Measurements from ENCODE around the gene TBP.

The TBP gene

DNA sequence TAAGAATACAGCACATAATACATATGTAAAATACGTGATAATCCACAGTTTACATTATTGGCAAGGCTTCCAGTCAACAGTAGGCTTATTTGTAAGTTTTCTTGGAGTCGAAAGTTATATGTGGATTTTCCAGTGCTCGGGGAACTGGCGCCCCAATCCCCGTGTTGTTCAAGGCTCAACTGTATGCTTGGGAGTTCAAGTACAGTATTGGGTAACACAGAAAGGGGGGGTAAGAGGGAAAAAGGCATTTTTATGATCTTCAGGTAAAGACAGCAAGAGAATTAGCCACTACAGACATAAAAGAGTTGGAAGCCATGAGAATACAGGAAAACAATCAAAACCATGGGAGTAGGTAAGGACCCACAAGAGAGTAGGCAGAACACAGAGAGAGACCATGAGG is 17.5 kb upstream of the TBP start:
- DNase-seq: no peak

- DNase-seq: no peak
Measured at GRCh38 chr6:170537329-170537728, 16.8 kb upstream of the TBP start.

GRCh38 chr6:170542031-170542719 is 12.0 kb upstream of the TBP start:
- no peak for DNase-seq

DNA sequence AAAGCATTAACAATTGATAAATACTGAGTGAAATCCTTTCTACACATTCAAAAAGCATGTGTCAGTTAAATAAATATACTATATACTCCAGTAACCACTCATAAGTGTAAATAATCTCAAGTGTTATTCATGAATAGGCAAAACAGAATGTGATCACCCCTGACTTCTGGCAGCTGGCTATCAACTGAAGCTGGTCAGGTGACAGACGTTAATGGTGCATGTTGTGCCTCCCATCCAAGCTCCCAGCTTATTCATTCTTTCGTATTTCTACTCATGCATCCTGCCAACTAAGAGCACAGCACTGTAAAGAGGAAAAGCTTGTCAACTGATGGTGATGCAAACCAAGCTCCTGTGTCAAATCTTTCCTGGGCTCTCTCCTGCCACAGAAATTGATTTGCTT is 8.8 kb upstream of the TBP start:
- no peak for DNase-seq

DNA sequence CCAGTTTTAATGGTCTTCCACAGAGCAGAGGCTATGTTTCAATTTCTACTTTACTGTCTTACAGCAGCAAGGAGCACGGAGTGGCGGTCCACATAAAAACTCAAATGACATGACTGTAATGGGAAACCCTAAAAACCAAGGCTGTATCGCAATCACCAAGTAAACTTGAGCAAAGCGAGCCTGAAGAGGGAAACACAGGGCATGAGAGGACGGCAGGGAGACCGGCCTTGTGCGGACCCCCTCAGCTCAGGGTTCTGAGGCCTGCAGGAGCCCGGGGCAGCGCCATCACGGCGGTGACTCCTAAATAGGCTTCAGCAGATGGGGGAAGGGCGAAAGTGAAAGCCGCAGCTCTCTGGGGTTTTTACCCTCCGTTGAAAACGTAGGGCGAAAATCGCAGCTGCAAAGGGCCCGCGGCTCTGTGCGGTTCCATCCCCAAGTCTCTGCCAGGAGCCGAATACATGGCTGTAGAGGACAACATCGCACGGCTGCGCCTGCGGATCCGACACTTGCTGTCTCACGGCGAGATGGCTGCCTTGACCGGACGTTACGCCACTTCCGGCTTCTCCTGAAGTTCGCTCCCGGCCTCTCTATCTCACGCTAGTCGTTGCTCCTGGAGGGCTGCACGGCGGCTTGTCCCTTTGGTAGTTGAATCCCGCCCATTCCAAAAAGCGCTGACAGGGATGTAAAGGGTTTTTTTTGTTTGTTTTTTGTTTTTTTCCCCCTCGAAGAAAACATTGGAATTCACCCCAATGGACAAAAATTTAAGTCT is 1.2 kb upstream of the TBP start, which contains the start of gene PSMB1:
Gene PSMB1 (minus strand): TSS at position 543 of the 769 bp plus-strand sequence. CDS start 65 bp downstream, at position 478.
- peak; percentile 97 for DNase-seq

GRCh38 chr6:170553534-170554012 is 596 bp upstream of the TBP start:
- DNase-seq: peak; percentile 66

DNA sequence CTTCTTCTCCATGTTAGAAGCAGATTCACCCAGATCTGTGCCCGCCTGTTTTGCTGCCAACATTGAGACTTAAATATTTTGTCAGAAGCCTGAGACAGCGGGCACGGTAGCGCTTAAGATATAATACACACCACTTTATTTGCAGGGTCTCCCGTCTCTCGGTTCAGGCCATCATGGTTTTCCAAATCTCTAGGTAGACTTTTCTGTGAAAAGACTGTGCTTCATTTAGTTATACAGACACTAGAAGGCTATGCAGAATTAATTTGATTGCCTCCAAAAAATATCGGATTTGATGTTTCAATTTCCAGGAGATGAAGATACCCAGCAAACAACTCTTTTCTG is 598 bp downstream of the TBP start:
- DNase-seq: no peak

DNA sequence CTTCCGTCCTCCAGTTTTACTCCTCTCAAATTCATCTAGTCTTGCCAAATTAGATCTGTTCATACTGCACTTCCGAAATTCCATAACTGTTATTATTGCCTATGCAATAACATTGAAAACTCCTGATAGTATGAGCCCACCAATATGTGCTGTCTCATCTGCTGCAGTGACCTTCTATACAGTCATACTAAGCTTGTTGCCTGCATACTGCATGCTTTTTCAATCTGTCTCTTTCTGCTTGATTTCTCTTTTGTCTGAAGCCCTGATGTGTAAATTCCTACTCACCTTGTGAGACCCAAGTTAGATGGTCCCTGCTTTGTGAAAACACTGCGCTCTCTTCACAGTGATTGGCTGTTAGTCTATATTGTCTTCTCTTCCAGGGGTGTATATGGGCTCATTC is 1.1 kb downstream of the TBP start:
- DNase-seq: no peak

GRCh38 chr6:170561555-170561954 is 7.4 kb downstream of the TBP start:
- no peak for DNase-seq

DNA sequence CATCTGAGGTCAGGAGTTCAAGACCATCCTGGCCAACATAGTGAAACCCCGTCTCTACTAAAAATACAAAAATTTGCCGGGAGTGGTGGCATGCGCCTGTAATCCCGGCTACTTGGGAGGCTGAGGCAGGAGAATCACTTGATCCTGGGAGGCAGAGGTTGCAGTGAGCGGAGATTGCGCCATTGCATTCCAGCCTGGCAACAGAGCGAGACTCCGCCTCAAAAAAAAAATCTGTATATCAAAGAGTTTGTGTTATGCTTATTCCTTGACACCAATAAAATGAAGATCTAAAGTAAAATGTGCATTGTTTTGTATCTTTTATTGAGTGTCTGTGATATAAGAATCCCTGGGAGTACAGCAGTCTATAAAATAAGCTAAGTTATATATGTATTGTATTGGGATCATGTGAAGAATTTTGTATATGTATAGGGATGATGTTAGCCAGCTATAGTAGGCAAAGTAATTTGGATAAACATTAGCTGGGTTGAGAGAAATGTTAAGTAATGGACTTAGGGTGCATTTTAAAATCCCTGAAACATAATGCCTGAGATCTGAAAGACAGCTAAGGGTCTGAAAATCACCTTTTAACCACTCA is 10.9 kb downstream of the TBP start:
- no peak for DNase-seq

- peak; percentile 59 for DNase-seq
Measured at GRCh38 chr6:170572704-170573466, 18.7 kb downstream of the TBP start.

GRCh38 chr6:170575250-170575649 is 21.1 kb downstream of the TBP start:
- peak; percentile 57 for DNase-seq

GRCh38 chr6:170578909-170579308 is 24.7 kb downstream of the TBP start:
- DNase-seq: no peak

DNA sequence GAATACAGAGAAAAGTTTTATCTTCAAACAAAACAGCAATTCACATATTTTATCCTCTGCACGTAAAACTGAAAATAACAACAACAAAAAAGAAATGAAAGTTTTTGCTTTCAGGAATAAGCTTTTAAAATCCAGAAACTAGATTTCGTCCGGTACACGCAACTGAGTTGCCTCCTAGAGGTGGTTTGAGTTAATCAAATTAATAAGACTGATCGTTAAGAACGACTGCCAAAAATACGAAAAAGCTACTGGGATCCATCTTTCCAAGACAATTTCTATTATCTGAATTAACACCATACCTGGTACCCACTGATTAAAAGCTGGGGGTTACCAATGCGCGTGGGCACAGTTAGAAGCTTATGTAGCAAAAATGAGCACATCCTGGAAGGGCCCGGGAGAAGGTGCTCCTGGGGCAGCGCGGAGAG is 29.6 kb downstream of the TBP start:
- peak; percentile 60 for DNase-seq

DNA sequence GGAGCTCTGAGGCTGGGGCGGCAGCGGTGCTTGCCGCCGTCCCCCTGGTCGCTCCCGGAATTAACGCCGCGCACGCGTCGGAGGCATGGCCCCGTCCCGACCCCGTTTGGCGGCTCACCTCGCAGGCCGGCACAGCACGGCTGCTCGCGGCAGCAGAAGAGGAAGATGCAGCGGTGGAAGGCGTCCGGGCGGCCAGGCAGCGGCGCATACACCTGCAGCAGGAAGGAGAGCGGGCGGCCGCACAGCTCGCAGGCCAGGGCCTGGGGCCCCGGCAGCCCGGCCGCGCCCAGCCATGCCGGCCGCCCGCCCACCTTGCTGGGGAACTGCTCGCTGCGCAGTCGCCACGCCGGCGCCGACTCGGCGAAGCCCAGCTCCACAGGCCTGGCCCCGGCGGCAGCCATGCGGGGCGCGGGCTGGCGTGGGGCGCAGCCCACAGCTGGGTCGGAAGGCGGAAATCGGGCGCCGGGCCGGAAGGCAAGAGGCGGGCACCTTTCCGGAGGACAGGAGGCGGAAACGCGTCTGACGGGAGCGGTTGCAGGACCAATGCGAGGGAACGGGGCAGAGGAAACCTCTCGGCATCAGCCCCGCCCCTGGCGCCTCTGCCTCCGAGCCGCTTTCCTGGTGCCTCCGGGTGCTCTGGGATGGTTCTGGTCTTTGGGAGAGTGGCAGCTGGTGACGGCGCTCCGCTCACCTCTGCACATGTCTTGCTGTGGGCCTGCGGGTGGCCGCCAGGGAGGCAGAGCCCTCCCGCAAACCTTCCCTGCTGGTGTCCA is 30.2 kb downstream of the TBP start, which contains the start of gene PDCD2:
Gene PDCD2 (minus strand): TSS at position 457 of the 773 bp plus-strand sequence. CDS start 56 bp downstream, at position 401.
- DNase-seq: peak; percentile 98

DNA sequence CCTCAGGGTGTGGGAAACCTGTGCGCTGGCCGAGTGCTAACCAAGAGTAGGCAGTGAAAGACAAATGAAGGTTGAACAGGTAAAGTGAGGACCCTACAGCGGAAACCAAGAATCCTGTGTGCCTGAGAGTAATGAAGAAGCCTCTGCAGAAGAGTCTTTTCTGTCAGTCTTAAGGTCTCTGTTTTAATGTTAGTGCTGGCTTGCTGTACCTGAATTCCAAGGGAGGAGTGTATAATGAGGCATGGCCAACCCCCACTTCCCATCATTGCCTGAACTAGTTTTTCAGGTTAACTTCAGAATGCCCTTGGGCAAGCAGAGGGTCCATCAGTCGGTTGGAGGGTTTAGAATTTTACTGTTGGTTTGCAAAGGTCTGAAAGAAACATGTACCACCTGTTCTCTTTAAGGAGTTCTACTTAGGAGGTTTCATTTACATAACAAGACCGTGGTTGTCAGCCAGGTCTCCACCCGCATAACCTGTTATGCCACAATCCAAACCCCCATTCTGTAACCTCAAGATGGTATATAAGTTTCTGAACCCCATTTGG is 30.9 kb downstream of the TBP start:
- DNase-seq: no peak

DNA sequence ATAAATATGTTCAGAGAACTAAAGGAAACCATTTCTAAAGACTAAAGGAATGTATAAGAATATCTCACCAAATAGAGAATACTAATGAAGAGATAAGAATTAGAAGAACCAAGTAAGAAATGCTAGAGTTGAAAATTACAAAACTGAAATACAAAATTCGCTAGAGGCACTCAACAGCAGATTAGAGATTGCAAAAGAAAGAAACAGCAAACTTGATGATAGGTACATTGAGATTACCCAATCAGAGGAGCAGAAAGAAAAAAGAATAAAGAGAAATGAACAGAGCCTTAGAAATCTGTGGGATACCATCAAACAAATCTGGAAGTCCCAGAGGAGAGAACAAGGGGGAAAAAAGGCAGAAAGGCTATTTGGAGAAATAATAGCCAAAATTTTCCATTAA is 36.6 kb downstream of the TBP start:
- DNase-seq: no peak

DNA sequence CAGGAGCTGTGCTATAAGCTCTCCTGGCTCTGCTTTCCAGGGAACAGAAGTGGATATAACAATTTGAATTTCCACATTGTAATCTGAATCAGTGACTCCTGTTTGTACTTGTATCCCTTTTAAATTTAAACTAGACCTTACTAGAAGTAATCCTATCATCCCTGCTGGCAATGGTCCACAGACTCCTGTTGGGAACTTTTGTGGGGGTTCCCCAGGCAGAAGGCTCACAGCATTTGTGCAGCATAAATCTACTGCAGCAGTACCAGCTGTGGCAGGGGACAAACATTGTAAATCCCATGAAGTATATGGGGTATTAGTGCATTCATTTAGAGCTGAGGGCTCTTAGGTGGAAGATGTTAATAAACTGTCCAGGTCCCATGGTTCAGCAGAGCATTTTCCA is 42.3 kb downstream of the TBP start:
- no peak for DNase-seq

- DNase-seq: no peak
Measured at GRCh38 chr6:170597278-170597677, 43.1 kb downstream of the TBP start.

DNA sequence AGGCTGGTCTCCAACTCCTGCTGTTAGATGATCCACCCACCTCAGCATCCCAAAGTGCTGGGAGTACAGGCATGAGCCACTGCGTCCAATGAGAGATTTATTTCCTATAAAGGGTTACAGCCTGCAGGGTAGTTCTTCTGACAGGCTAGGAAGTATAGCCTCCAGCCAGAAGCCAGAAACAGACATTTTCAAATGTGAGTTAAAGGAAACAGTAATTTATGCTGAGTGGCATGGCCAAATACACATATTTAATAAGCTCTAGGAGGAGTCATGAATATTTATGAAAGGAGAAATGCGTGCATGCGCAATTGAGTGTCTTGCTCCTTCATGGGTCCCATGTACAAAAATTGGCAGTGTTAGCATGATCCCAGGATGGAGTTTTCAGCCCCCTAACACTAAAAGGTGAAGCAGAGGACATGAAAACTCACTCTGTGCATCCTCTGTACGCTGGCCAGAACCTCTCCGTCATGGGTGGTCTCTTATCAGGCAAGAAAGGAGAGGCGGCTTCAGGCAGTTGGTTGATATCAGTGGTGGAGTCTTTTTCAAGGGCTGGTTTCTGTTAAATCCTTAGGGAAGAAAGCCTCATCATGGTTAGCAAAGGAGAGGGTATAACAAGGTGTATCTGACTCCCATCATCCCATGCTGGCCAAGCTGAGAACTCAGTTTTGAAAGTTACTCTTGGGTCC is 51.5 kb downstream of the TBP start:
- no peak for DNase-seq

DNA sequence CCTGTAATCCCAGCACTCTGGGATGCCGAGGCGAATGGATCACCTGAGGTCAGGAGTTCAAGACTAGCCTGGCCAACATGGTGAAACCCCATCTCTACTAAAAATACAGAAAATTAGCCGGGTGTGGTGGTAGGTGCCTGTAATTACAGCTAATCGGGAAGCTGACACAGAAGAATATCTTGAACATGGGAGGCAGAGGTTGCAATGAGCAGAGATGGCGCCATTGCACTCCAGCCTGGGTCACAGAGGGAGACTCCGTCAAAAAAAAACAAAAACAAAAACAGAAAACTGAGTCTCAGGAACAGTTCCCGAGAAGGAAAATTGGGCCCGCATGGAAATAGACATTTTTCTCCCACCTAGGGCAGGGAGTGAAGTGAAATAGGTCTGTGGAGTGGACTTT is 55.1 kb downstream of the TBP start:
- peak; percentile 6 for DNase-seq

Measured in hematopoietic multipotent progenitor cell treated with erythropoietin and hydrocortisone succinate and interleukin-3 and kit ligand, for 6 days (in vitro differentiated cells).